ENCODE results near the gene THAP2.

GRCh38 chr12:71662849-71663560 lies 1.1 kb upstream of the THAP2 start:
- TF ChIP-seq POLR2A (IDR thresholded peaks at IDR 0.05) = peak; percentile 53
- TF ChIP-seq, protein P1, sequence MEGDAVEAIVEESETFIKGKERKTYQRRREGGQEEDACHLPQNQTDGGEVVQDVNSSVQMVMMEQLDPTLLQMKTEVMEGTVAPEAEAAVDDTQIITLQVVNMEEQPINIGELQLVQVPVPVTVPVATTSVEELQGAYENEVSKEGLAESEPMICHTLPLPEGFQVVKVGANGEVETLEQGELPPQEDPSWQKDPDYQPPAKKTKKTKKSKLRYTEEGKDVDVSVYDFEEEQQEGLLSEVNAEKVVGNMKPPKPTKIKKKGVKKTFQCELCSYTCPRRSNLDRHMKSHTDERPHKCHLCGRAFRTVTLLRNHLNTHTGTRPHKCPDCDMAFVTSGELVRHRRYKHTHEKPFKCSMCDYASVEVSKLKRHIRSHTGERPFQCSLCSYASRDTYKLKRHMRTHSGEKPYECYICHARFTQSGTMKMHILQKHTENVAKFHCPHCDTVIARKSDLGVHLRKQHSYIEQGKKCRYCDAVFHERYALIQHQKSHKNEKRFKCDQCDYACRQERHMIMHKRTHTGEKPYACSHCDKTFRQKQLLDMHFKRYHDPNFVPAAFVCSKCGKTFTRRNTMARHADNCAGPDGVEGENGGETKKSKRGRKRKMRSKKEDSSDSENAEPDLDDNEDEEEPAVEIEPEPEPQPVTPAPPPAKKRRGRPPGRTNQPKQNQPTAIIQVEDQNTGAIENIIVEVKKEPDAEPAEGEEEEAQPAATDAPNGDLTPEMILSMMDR (IDR thresholded peaks at IDR 0.05) = no peak
